ENCODE data around the gene ATP11A. TPM values are rescaled to one million over a fixed set of nuclear protein-coding genes. Genes with fewer than 3 reads are reported as not detected.

ATP11A gene
- total RNA-seq, 2 experiments from 2014 or later: 28.8 to 30.2 TPM

- Mint-ChIP-seq H3K27me3 (peaks cover 2% of the 10 kb centered on the region), H3K9me3 (no peaks in the 10 kb centered on the region)
- POLR2A ChIA-PET: no interaction called here
Measured at GRCh38 chr13:112658808-112659207, 31.0 kb upstream of the ATP11A start.

DNA sequence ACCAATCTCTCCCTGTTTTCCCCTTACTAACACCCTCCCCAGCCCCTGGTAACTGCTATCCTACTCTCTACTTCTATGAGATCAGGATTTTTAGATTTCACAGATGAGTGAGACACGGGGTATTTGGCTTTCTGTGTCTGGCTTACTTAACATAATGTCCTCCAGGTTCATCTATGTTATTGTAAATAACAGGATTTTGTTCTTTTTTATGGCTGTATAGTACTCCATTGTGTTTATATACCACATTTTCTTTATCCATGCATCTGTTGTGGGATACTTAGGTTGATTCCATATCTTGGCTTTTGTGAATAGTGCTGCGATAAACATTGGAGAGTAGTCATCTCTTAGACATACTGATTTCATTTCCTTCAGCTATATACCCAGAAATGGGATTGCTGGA, 28.5 kb upstream of the ATP11A start:
- no peak for TF ChIP-seq CTCF (IDR thresholded peaks at IDR 0.05)
- H3K4me1 Mint-ChIP-seq (ENCODE audit: low read depth): no peaks in the 10 kb centered on the region
- H3K27ac Mint-ChIP-seq: no peak overlapping the region
- intact Hi-C loops (cut with micrococcal nuclease): no loop called here
- peaks cover 2% of the 10 kb centered on the region for H3K27me3 Mint-ChIP-seq
- H3K4me3 Mint-ChIP-seq: no peak overlapping the region
- POLR2A ChIA-PET: no interaction called here
- no peaks in the 10 kb centered on the region for H3K9me3 Mint-ChIP-seq
- ATAC-seq: no peak
- no peak for DNase-seq
- H3K36me3 Mint-ChIP-seq (ENCODE audit: low read depth): no peaks in the 10 kb centered on the region
- CTCF ChIA-PET: no interaction called here

More at GRCh38 chr13:112658808-112659207, 31.0 kb upstream of the ATP11A start:
- no peak for DNase-seq
- Mint-ChIP-seq H3K4me3 (no peak overlapping the region), H3K27ac (no peak overlapping the region), H3K4me1 (ENCODE audit: low read depth) (no peaks in the 10 kb centered on the region), H3K36me3 (ENCODE audit: low read depth) (no peaks in the 10 kb centered on the region)
- no peak for TF ChIP-seq CTCF (IDR thresholded peaks at IDR 0.05)
- ATAC-seq: no peak
- CTCF ChIA-PET: no interaction called here
- intact Hi-C loops (cut with micrococcal nuclease): no loop called here

DNA sequence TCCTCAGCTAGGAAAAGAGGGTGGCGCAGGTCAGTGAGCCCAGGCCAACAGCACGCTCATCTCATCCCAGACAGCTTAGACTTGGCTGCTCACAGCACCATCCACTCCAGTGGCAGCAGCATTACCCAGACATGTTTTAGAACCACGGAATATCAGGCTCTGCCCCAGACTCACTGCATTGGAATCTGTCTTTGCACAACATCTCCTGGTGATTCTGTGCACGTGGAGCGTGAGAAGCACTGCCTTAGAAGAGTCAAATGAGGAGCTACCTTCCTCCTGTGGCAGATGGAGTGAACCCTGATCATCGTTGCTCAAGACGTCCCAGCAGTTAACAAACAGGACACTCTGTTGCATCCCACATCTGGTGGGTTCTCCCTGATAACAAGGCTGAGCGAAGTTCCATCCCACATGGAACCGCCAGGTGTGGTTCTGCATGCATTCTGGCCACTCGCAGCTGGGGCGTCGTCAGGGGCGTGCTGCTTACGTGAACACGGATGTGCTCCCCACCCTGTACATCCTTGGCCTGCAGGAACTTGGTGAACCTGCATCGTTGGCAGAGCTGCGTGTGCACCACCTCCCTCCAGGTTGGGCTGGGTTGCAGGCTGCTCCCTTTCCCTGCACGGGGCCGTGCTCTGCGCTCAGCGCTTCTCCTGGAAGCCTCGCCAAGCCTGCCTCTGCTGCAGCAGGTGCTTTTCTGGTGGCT, 25.2 kb upstream of the ATP11A start:
- no peaks in the 10 kb centered on the region for H3K4me1 Mint-ChIP-seq (ENCODE audit: low read depth)
- ChIA-PET CTCF (no interaction called here), POLR2A (no interaction called here)
- DNase-seq (no peak), ATAC-seq (no peak)
- no peak overlapping the region for H3K4me3 Mint-ChIP-seq
- H3K27ac Mint-ChIP-seq: no peak overlapping the region
- no peaks in the 10 kb centered on the region for H3K9me3 Mint-ChIP-seq
- H3K27me3 Mint-ChIP-seq: peaks cover 2% of the 10 kb centered on the region
- no peaks in the 10 kb centered on the region for H3K36me3 Mint-ChIP-seq (ENCODE audit: low read depth)
- no peak for TF ChIP-seq CTCF (IDR thresholded peaks at IDR 0.05)
- intact Hi-C loops (cut with micrococcal nuclease): no loop called here

GRCh38 chr13:112668924-112669323, 20.9 kb upstream of the ATP11A start:
- Mint-ChIP-seq H3K36me3 (ENCODE audit: low read depth) (no peaks in the 10 kb centered on the region), H3K27me3 (peaks cover 5% of the 10 kb centered on the region), H3K27ac (no peak overlapping the region), H3K4me3 (no peak overlapping the region), H3K9me3 (no peaks in the 10 kb centered on the region), H3K4me1 (ENCODE audit: low read depth) (peaks cover 6% of the 10 kb centered on the region)
- ChIA-PET CTCF (no interaction called here), POLR2A (no interaction called here)
- DNase-seq (no peak), ATAC-seq (no peak)
- intact Hi-C loops (cut with micrococcal nuclease): no loop called here
- TF ChIP-seq CTCF (IDR thresholded peaks at IDR 0.05): no peak

DNA sequence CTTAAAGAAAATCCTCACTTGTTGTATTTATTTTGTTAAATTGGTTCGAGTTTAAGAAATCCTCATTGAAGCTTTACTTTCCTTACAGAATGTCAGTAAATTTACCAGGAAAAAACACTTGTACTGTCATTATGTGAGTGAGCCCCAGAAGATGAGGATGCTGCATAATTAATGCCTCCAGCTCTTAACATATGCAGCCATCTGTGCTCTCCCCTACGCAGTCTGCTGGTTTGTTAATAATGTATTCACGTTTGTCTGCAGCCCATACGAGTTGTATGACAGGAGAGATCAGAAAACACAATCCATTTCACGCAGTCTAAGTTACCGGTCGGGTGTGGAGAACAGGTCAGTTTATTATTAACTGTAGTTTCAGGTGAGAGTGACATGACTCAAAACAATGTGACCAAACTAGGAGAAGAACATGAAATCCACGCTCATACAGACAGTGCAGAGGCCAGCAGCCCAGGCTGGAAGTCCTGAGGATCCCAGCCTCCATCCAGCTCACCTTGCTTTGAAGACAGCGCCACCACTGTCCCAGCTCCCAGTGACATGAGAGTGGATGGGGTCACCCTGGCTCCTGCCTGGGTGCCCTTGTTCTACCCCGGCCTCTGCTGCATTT, 19.8 kb upstream of the ATP11A start:
- Mint-ChIP-seq H3K36me3 (ENCODE audit: low read depth) (no peaks in the 10 kb centered on the region), H3K4me3 (no peak overlapping the region), H3K4me1 (ENCODE audit: low read depth) (peaks cover 14% of the 10 kb centered on the region), H3K27ac (no peak overlapping the region), H3K9me3 (no peaks in the 10 kb centered on the region), H3K27me3 (peaks cover 5% of the 10 kb centered on the region)
- ATAC-seq (no peak), DNase-seq (no peak)
- intact Hi-C loops (cut with micrococcal nuclease): no loop called here
- no peak for TF ChIP-seq CTCF (IDR thresholded peaks at IDR 0.05)
- ChIA-PET CTCF (no interaction called here), POLR2A (no interaction called here)
